Spleen (tissue), 7 donors: Measurements from ENCODE around the gene NRAP.

Experiments
- POLR2A ChIP-seq, 3 donors: fragments of 450-650 bp; IDR thresholded peaks; one replicate each; pipeline ENCODE4 v1.5.1; 2017; ENCODE audit warnings: antibody characterized with exemption in 3 of 3, mild to moderate bottlenecking in 1 of 3
- POLR2AphosphoS5 ChIP-seq, 3 donors: sonication (generic); formaldehyde crosslinking; IDR thresholded peaks; one replicate each; pipeline ENCODE4 v1.5.1; 2017; ENCODE audit warnings: antibody characterized with exemption in 3 of 3
- TF ChIP-seq, protein P1 (sequence below), 11 experiments: fragments of 200-600 bp in 7 of 11; fragments of 450-650 bp in 4 of 11; sonication (generic) in 4 of 11; IDR thresholded peaks in 8 of 11; conservative IDR thresholded peaks in 3 of 11; 1 replicate in 7 of 11; 2 replicates in 4 of 11; pipeline versions ENCODE4 v1.4.0 to v1.8.0; 2016 to 2021; ENCODE audit warnings: antibody characterized with exemption in 11 of 11, inconsistent platforms in 4 of 11, mild to moderate bottlenecking in 1 of 11
- donor health status: DM: no; HTN: no; CAD: no; lungs with moderate emphysema.
- donor health status: DM: no; HTN: no; CAD: no.
- donor health status: DM: no; HTN: no; CAD: no.

DNA sequence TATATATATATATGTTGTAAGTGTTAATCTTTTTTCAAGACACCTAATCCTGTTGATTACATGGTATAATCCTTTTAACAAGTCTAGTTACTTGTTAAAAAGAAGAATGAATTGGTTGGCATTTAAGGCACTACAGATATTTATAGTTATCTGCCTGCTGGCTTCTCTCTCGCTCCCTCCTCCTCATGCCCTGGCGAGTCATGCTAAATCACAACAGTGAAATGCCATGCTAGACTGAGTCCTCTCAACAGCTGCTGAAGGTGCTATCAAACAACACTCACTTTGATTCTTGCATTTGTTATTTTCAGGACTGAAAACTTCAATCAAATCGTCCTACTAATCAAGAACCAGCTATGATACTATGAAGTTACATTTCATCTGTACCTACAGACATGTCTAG, 15.4 kb downstream of the NRAP start:
- TF ChIP-seq, protein P1, sequence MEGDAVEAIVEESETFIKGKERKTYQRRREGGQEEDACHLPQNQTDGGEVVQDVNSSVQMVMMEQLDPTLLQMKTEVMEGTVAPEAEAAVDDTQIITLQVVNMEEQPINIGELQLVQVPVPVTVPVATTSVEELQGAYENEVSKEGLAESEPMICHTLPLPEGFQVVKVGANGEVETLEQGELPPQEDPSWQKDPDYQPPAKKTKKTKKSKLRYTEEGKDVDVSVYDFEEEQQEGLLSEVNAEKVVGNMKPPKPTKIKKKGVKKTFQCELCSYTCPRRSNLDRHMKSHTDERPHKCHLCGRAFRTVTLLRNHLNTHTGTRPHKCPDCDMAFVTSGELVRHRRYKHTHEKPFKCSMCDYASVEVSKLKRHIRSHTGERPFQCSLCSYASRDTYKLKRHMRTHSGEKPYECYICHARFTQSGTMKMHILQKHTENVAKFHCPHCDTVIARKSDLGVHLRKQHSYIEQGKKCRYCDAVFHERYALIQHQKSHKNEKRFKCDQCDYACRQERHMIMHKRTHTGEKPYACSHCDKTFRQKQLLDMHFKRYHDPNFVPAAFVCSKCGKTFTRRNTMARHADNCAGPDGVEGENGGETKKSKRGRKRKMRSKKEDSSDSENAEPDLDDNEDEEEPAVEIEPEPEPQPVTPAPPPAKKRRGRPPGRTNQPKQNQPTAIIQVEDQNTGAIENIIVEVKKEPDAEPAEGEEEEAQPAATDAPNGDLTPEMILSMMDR (IDR thresholded peaks at IDR 0.05 in 8 of 11, conservative IDR thresholded peaks at IDR 0.05 in 3 of 11) = no peak
- TF ChIP-seq POLR2A (IDR thresholded peaks at IDR 0.05) = no peak
- no peak for TF ChIP-seq POLR2AphosphoS5 (IDR thresholded peaks at IDR 0.05)
